ENCODE results near the gene TNIK.

- TF ChIP-seq EZH2phosphoT487 (IDR thresholded peaks at IDR 0.05; ENCODE audit: borderline replicate concordance, low read length) = no peak
- TF ChIP-seq, protein P1, sequence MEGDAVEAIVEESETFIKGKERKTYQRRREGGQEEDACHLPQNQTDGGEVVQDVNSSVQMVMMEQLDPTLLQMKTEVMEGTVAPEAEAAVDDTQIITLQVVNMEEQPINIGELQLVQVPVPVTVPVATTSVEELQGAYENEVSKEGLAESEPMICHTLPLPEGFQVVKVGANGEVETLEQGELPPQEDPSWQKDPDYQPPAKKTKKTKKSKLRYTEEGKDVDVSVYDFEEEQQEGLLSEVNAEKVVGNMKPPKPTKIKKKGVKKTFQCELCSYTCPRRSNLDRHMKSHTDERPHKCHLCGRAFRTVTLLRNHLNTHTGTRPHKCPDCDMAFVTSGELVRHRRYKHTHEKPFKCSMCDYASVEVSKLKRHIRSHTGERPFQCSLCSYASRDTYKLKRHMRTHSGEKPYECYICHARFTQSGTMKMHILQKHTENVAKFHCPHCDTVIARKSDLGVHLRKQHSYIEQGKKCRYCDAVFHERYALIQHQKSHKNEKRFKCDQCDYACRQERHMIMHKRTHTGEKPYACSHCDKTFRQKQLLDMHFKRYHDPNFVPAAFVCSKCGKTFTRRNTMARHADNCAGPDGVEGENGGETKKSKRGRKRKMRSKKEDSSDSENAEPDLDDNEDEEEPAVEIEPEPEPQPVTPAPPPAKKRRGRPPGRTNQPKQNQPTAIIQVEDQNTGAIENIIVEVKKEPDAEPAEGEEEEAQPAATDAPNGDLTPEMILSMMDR (IDR thresholded peaks at IDR 0.05; ENCODE audit: low read depth, low read length, poor library complexity, severe bottlenecking) = no peak
Observed at GRCh38 chr3:171192176-171192854, 267.9 kb downstream of the TNIK start.

All from DOHH2 (cell line).